GM18517 (cell line): ENCODE results near the gene ZNF827.

Experiments
- ATAC-seq: cut with Tn5 transposase; IDR thresholded peaks from one replicate; pipeline ENCODE4 v1.9.1; 2021; ENCODE audit warnings: mild to moderate bottlenecking, moderate library complexity; ENCODE audit not compliant: unreplicated experiment

The ZNF827 gene

DNA sequence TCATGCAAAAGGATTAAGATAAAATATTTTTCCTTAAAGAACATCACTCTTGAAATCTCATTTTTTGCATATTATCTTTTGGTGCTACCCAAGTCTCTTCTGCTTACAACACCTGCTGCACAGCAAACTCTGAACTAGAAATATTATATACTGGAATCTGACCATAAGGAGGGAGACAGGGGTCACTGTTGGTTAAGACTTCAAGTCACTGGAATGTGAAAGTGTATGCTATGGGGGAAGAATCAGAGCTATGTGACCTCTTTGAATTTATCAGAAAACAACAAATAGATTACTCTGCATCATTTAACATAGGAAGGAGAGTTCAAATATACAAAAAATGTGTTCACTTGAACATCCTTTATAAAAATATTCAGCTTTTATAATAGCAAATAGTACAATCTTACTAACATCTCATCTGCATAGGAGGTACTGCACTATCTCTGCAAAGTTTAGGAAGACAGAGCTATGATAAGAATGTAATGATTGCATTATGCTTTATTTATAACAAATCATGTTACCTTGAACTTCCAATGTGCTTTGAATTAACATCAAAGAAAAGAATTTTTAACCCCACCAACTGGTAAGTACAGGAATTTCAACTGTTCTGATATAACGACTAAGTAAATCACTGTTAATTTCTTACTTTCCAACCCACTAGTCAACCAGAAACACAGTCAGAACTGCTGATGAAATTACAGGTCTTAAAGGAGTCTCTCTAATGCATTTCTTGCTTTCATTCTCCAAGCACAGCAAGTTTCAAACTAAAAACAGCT, 69.8 kb downstream of the ZNF827 start:
- peak; percentile 73 for ATAC-seq

GRCh38 chr4:145867406-145867805, 71.2 kb downstream of the ZNF827 start:
- no peak for ATAC-seq

DNA sequence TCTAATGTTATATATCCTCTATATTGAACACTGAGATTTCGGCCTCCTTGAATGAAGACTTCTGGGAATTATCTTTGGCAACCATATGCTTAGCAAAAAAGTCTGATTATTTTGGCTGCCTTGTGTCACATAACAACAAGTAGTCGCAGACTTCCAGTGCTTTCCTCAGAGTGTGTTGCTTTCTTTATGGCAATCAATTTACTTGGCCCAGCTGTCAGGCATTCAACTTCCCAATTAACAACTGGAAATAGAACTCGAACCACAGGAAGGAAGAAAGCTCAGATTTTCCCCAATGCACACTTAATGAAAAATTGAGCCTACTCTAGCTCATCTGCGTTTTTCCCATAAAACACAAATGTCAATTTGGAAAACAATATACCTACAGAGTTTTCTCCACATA, 71.6 kb downstream of the ZNF827 start:
- no peak for ATAC-seq

DNA sequence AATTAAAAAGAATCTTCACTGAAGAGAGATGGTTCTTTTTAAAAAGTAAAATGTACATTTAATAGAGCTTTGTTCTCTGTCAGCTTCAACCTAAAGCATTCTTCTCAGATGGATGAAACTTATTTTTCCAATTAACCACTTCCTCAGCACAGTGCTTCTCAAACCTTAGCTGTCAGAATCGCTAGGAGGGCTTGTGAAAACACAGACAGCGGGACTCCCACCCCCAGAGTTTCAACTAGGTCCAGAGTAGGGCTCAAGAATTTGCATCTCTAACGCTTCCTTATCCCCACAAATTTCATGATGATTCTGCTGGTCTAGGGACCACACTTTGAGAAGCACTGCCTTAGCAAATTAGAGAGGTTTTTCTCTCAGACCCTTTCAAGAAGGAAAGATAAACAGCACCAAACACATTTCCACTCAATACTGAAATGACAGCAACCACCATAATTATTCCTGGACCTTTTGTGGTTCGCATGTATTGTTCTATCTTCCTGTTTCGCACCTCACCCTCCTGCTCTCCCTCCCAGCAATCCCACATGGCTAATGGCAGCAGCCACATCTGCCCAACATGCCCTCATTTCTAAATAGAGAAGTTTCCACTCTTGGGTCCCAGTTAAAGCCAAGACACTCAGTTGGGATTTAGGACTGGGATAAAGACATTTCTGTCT, 73.2 kb downstream of the ZNF827 start:
- no peak for ATAC-seq

DNA sequence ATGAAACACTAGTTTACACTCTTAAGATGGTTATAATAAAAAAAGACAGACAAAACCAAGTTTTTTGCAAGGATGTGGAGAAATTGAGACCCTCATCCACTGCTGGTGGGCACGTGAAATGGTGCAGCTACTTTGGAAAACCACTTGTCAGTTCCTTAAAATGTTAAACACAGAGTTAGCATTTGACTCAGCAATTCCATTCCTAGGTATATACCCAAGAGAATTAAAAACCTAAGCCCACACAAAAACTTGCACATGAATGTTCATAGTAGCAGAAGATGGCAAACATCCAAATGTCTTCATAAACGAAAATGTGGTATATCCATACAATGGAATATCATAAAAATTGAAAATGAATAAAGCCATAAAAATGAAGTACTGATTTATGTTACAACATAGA, 75.4 kb downstream of the ZNF827 start:
- ATAC-seq: no peak

GRCh38 chr4:145861336-145862318, 77.0 kb downstream of the ZNF827 start:
- ATAC-seq: no peak

DNA sequence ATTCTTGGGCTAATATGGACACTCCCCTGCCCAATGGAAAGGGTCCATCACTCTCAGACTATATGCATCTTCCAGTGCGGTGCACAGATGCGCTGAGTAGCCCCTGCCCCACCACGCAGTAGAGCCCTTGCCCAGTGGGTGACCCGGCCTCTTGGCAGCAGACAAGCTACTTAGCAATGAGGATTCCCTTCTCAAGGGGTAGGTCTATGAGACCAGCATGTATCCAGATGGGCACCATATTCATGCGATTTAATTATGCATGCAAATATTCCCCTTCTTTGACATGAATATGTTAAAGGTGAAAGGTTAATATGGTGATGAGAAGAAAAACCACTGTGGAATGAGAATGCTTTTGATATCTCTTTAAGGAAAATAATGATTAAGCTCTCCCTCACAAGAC, 77.7 kb downstream of the ZNF827 start:
- ATAC-seq: no peak

GRCh38 chr4:145860446-145860845, 78.2 kb downstream of the ZNF827 start:
- ATAC-seq: no peak

- no peak for ATAC-seq
Measured at GRCh38 chr4:145859926-145860325, 78.7 kb downstream of the ZNF827 start.

- no peak for ATAC-seq
Measured at GRCh38 chr4:145859426-145859825, 79.2 kb downstream of the ZNF827 start.

DNA sequence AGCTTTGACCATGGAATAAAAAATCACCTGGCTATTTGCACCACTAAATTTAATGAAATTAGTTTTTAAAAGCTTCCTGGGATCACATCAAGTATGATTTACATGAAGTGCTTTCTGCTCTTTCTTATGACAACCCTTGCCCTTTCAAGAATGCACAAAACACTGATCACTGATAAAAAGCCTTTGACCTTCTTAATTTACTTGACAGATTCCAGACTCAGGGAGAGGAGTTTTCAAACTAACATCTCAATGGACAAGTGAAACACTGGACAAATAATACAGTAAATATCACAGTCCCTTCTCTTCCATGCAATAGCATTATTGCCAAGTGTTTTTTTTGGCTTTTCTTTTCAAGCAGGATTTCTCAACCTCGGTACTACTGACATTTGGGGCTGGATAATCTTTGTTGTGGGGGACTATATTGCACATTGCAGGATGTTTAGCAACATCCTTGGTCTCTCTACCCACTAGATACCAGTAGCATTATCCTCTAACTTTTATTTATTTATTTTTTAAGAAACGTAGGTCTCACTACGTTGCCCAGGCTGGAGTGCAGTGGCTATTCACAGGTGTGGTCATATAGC, 86.3 kb downstream of the ZNF827 start:
- ATAC-seq: no peak

DNA sequence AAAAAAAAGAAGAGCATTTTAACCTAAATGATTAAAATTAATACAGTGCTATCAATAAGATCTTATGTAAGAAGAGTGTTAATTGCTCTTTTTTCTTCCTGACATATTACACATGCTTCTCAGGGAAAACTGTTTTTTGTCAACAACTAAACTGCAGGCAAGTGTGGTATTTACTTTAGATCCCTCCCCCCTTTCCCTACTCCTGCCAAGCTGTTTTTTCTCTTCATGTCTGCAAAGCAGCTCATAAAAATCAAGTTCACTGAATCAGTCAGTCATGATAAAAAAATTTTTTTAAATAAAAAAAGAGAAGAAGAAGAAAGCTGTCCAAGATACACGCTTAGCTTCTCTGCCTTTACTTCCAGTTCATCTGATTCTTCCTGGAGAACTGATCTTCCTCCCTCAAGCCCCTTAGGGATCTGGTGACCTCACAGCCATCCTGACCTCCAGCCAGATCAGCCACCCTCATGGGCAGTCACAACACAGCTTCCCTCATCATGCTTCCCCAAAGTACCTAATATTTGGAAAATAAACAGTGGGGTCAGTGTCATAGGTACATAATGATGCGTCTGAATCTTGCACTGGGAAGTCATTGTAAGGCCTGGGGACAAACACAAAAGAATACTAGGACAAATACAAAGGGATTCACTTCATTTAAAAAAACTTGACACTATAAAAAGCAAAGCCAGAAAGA, 87.0 kb downstream of the ZNF827 start:
- no peak for ATAC-seq

DNA sequence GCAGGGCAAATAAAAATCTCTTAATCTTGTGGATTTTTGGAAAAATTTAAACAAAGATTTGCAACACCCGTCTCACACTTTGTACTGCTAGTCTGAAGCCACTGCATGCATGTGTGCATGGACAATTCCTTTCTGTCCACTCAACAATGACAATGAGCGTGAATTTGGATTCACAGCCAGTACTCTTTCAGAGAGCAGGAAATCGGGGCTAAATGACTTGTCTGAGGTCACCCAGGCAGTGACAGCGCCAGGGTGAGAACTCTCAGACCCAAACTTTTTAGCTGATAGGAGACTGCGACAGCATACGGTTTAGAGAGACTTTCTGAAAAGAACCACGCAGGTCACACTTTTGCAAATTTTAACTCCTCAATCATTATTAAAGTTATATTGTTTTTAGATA, 90.9 kb downstream of the ZNF827 start:
- no peak for ATAC-seq

DNA sequence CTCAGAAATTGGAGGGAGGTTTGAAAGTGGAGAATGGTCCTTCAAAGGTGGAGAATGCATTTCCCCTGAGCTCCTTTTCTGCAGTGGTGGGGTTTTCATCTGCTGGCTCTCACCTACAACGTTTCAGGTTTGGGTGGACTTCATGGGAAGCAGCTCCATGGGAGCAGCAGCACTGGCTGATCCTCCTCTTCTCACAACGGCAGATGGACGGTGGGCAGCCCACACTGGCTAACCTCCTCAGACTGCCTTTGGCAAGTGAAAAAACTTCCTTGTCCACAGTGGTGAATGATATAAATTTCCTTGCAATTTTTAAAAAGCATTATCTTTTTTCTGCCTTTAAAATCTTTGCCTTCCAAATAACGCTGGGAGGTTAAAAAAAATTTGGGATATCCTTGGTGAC, 93.5 kb downstream of the ZNF827 start:
- ATAC-seq: no peak

GRCh38 chr4:145843639-145844038, 95.0 kb downstream of the ZNF827 start:
- no peak for ATAC-seq

DNA sequence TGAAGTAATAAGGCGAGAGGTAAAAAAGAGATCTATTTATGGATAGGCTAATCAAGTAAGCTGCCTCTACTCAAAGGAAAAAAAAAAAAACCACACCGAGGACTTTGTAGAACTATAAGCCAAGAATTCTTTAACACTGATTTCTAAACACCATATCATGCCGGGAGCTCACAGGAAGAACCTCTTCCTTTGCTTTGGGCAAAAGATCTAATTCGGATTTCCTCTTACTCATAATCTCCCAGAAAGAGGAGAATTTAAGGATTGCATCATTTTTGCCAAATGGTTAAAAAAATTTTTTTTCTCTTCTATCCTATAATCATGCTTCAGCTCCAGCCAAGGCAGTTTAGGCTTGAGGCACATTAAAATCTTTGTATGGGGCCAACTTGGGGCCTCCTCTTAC, 95.5 kb downstream of the ZNF827 start:
- ATAC-seq: no peak

DNA sequence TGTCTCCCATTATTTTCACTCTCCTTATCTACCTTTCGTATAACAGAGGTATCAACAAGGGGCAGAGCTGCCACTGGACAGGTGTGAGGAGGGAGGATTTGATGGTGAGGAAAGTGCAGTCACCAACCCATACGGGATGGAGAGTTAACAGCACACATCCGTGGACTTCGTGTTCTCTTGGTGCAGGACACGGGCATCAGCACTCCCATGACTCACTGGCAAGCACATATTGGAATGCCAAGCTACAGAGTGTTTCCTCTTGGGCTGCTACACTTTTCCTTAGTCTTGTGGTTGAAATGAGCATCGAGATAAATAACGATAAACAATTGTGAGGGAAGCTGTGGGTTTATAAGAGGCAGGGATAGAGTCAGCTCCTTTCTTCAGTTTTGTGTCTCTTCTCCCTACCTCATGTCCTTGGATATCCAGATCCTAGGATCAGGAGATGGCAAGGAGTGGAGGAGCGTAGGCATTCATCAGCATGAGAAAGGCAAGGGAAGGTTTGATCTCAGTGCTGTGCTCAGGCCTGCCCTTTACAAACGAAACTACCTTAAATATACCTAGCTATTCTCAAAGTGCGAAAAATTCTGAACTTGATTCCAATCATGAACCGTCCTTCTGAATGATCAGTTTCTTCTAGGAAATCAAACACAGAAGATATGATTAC, 96.3 kb downstream of the ZNF827 start:
- ATAC-seq: no peak

- ATAC-seq: no peak
Measured at GRCh38 chr4:145840801-145841200, 97.8 kb downstream of the ZNF827 start.

GRCh38 chr4:145840162-145840768, 98.4 kb downstream of the ZNF827 start:
- ATAC-seq: peak; percentile 96

DNA sequence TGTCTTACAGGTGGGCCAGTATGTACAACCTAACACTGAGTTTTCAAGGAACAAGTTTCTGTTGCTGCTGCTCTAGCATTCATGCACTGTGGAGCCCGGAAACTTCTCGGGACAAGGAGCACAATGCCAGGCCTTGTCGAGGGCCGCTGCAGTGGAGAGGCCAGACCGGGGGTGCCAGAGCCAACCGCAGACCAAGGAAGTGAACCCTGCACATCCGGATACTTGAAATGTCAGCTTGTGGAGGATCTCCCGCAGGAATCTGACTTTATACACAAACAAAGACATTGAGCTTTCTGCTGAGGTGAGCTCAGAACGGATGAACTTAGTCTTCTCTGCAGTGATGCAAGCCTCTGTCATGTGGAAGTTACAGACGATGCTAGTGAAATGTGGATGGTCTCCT, 99.5 kb downstream of the ZNF827 start:
- no peak for ATAC-seq
